ENCODE measurements around the gene TUBA8.
"Not testable (repeated sequence)": the region's sequence is repeated elsewhere in the genome, so short reads cannot be mapped to it uniquely, and the experiment has no call there.

The TUBA8 gene

DNA sequence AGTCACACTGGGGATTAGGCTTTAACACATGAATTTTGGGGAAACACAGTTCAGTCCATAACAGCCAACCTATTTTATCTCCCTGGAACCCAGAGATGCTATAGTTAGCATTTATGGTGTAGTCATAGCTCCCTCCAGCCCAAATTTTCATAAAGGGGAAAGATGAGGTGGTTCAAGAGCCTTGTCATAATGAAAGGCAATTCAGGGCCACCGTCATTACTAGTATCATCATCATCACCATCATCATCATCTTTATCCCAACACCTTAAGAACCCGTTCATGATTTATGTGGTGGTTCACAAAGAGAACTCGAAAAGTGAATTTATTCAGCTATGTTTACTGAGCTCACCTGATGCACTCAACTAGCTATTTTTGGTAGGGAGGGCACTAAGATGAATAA is 2.4 kb upstream of the TUBA8 start:
- DNase-seq = no peak

DNA sequence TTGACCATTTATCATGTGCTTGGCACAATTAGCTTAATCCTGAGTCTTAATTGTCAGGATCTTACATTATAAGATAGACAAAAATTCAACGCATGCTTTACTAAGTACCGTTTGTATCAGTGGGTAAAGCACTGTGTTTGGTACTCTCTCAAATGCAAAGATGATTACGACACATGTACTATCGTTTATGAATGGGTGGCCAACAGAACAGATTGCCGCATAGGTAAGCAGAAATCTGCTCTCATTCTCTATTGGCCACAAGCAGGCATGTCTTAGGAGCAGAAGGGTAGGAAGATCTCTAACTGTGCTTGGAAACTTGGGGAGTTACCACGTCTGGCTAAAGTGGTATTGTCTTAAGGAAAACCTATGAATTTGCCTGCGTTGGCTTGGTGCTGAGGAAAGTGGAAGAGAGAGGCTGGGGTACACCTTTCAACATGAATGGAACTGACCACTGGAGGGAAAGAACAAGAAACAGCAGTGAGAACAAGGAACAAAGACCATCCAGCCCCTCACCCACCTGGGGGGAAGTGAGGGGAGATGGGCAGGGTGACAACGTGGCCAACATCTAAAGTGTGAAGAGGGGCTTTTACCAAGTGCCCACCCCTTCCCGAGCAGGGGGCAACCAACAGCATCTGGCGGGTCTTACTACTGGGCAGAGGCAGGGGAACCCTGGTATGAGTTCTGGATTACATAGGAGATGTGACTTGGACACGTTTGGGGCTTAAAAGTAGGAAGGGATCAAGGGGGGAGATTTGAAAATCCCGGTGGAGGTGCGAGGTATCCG is 1.0 kb upstream of the TUBA8 start:
- no peak for DNase-seq

DNA sequence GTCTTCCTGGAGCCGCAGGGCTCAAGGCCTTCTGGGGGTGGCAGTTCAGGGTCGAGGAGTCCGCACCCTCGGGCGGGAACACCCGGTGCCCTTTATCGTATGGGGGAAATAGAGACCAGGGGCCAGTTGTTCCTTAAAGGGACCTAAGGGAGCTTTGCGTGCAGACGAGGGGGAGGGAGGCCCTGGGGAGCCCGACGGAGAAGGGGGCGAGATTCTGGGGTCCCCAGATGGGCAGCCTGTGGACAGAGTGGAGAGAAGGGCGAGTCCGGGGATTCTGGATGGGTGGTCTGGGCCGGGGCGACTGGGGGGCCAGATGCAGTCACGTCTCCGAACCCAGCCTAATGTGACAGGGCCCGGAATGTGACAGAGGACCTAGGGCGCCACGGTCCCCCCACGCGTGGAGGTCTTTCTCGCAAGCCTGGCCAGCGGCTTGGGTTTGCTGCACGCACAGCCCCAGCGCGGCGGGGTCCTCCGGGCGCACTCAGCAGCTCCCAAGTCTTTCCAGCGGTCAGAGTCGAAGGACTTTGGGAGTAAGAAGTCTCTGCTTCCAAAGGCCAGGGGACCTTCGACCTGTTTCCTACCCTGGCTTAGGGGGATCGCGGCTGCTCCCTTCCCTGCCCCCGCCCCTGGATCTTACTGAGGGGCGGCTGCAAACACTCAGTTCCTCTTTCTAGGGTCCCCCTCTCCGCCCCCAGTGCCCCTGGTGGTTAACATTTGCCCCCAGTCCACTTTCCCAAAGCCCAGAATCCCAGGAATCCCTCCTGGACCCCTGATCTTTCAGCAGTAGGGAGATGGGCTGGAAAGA is 547 bp downstream of the TUBA8 start:
- DNase-seq = no peak

DNA sequence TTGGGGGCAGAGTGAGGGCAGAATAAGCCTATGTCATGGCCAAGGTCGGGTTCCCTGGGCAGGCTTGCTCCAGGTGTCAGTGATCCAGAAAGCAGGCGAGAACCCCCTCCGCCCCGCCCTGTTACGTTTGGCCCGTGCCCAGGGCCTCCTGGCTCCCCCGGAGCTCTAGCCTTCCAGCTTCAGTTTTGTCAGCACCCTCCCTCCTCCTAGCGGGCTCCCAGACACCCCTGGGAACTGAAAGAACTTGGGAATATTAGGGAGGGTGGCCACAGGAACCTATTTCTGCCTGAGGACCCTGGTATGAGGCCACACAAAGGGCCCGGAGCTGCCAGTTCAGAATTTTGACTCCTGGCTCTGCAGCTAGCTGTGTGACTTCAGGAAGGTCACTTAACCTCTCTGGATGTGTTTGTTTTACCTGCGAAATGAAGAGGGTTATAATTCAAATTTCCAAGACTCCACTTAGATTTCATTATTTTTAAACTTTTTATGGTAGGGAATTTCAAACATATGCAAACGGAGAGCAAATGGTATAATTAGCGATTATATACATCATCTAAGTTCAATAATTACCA is 1.2 kb downstream of the TUBA8 start:
- DNase-seq = no peak

DNA sequence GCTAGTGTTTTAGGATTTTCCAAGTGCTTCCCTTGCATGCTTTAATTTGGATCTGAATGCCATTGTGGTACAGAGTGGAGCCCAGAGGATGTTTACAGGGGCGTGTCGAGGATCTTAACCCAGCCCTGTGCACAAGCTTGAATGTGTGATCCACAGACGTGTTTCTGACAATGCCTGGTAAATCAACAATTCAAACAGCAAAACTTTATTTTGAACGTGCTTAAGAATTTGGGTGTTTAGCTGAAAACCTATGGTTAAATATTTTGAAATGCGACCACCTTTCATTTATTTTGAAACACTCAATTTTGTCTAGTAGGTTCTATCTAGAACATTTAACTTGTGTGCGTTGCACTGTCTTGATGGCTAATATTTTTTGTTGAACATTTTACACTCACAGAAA is 1.8 kb downstream of the TUBA8 start:
- DNase-seq = no peak

DNA sequence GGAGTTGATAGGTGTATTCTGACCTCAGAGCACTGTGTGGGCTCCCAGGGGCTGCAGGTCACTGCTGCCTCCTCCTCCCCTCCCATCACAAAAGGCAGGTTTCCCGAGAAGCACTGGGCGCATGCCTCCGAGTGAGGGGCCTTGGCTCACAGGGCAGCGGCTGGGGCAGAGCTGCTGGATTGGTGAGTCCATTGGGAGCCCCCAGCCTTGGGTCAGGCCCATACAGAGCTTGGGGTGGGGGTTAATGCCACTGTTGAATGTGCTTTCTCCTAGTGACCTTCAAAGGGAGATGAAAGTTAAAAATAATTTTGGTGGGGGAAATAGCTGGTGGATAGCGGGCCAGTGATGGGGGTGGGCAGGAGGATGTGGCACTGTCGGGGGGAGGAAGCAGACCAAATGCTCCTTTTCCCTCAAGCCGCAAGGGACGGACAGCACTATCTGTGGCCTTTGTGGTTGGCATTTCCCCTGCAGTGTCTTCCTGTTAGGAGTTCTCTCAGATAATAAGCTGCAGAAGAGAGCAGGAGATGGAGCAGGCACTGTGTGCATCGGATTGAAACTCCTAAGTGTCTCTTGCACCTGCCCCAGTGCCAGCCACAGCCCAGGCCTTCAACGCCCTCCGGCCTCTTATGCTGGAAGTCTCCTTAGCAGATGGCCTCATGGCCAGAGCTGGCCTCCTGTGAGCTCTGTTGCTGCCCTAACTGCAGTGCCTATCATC is 3.2 kb downstream of the TUBA8 start:
- no peak for DNase-seq

DNA sequence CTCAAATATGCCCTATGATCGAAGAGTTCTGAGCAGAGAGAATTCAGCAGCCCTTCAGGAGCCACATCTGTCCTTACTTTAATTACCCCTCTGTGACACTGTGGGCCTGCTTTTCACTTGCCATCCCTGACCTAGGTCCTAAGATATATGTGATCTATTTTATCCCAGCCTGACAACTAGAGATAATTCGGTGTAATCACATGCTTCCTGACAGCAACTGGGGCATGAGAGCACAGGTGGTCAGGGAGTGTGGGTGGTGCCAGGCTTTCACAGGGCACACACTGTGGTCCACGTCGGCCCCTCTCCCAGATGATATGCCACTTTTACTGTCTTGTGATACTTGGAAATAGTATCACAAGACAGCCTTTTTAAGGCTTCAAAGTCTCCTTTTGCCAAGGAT is 3.9 kb downstream of the TUBA8 start:
- DNase-seq = no peak

DNA sequence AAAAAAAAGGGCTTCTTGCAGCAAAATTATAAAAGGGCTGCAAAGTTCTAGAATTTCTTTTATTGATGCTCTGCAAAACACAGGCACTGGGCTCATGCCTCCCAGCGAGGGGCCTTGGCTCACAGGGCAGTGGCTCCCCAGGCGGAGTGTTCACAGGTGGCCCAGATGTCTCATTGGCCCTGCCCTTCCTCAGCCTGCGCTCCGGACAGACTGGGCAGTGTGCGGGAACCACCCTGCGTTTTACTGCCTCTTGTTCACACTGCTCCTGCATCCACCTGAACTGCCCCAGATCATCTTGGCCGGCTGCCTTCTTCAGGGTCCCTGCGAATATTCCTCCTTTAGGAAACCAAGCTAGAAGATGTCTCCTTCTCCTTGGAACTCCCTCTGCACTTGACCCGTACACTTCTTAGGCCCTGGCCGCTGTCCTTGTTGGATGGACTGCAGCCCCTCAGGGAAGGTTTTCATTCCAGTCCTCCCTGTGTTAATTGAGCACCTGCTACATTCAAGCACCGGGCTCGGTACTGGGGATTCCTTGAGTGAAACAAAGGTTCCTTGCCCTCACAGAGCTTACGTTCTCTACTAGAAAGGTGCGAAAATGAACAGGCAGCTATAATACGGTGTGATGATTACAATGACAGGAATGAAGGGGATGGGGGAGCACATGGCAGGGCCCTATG is 4.5 kb downstream of the TUBA8 start:
- no peak for DNase-seq

DNA sequence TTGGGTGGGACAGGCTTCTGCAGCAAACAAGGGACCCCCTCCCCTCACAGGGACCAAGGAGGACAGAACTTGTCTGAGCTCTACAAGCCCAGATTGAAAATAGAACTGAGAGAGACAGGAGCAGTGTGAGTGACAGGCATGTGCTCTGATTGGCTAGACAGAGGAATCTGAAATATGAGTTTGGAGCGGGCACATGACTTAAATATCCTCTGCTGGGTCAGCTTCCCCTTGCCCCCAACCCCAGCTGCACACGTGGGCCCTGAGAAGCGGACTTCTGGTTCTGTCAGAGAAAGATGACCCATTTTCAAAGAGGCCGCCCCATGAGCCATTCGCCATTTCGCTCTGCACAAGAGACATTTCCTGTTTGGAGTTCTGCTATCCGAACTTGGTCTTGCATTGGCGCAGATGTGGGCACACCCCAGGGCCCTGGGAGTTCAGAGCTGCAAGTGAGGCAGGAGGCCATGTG is 5.3 kb downstream of the TUBA8 start:
- DNase-seq = no peak

DNA sequence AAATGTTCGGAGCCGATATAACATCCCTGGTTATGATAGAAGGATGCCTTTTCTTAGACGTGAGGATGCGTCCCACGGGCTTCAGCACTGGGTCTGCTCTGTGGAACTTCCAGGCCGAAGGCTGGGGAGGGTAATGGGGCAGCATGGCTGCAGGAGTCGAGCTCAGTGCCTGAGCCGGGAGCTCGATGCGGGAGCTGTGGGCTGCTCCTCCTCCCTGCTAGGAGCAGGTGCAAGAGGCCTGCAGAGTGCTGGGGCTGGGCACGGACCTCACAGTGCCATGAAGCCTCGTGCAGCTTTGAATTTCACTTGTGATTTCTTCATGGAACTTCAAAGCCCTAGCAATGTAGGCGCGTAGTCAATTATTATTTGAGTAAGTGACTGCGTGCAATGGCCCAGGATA is 6.0 kb downstream of the TUBA8 start:
- no peak for DNase-seq

DNA sequence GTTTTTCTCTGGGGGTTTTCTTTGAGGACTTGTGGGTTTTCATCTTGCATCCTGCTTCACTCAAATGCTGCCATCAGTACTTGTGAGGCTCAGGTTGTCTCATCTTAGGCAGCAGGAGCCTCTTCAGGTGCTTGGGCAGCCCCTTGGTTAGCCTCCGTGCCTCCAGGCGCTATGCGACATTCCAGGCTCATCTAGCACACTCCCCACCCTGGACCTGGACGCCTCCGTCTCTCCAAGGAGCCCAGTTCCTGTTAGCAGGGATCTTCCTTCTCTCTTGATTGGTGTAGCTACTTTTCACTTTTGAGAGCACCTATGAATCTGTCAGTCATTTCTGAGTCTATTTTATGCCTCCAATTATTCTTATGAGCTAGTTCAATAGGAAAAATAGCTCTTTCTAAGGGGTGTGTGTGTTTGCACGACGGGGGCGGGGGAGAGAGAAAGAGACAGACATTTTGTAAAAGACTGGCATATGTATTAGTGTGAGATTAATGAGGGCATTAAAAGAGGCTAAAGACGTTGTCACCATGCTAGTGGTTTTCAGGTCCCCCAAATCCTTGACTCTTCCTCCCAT is 7.8 kb downstream of the TUBA8 start:
- DNase-seq = no peak

DNA sequence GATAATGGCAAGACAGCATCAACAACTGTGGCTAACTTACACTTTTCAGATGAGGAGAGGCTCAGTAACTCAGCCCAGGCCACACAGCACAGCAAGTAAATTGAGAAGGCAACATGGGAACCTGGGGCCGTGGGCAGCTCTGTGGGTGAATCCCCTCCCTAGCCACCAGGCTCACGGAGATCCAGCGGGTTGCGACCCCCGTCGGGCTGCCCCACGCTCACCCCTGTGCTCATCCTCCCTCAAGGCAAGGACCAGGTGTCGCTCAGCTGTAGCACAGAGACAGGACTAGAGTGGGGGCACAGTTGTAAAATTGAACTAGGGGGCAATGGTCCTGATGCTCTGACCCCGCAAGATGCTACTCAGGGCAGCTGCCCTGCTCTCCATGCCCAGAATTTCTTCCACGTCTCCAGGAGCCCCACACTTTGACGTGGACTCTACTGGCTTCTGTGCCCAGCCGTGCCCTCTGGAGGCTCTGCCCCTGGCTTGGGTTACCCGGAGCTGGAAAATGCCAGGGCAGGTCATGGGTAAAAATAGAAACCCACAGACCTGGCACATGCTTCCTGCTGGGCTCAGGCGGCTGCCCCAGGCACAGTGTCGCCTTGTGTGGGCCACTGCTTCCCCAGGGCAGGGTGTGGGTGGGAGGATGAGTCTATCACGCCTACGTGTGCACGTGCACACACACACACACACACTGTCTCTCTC is 9.0 kb downstream of the TUBA8 start:
- no peak for DNase-seq

DNA sequence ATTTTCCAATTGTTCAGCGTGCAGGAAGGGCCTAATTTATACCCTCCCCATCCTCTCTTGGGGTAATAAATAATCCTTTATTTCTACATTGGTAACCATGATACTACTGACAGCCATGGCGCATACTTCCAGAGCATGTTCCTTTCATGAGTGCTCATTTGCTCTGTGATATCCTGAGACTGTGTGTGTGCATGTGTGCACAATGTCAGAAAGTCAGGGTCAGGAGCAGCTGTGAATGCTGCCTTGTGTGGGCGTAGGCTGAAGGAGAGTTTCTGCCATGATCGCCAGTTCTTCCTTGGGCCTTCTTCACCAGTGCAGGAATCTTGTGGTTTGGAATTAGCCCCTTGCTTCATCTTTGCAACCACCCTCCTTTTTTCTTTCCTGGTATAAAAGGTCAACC is 10.2 kb downstream of the TUBA8 start:
- no peak for DNase-seq

DNA sequence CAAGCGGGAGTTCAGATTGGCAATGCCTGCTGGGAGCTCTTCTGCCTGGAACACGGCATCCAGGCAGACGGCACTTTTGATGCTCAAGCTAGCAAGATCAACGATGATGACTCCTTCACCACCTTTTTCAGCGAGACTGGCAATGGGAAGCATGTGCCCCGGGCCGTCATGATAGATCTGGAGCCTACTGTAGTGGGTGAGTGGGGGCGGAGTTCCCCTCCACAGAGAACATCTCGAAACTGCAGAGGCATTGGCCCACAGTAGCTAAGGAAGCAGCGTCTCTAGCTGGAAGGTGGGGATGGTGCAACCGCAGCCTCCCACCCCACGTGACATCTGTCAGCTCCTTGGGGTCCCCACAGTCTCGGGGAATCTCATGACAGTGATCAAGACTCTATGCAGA is 10.9 kb downstream of the TUBA8 start:
- DNase-seq = no peak

DNA sequence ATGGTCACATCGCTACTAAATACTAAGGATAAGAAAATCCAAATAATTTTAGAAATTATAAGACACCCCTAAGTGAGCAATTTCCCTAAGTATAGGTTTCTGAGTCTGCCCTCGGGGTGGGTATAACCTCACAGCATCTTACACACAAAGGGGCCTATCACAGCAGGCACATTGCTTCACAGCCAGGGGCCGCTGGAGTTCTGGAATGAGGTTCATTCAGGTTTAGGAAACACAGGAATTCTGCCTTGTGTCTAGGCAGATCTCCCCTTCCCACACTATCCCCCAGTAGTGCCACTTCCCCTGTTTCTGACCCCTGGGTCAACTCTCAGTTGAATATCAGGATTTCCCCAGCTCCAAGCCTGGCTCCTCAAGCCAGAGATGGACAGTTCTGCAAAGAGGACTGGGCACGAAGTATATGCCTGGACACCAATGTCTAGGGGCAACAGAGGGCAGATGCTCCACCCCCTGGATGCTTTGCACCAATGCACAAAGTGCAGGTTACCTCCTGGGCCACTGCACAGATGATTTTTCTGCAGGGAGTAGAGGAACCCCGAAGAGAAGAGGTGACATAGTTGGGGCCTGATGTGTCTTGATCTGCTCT is 11.4 kb downstream of the TUBA8 start:
- DNase-seq = no peak

DNA sequence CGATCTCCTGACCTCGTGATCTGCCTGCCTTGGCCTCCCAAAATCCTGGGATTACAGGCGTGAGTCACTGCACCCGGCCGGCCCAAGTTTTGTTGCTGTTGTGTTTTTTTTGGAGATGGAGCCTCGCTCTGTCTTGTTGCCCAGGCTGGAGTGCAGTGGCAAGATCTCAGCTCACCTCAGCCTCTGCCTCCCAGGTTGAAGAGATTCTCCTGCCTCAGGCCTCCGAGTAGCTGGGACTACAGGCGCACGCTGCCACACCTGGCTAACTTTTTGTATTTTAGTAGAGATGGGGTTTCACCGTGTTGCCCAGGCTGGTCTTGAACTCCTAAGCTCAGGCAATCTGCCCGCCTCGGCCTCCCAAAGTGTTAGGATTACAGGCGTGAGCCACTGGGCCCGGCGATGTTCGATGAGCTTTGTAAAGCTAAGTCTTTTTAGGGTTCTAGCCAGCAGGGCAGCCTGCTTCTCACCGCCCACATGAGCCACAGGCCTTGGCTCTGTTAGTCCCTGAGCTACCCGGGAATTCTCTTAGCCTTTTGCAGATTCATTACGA is 12.9 kb downstream of the TUBA8 start:
- DNase-seq = not testable (repeated sequence)

DNA sequence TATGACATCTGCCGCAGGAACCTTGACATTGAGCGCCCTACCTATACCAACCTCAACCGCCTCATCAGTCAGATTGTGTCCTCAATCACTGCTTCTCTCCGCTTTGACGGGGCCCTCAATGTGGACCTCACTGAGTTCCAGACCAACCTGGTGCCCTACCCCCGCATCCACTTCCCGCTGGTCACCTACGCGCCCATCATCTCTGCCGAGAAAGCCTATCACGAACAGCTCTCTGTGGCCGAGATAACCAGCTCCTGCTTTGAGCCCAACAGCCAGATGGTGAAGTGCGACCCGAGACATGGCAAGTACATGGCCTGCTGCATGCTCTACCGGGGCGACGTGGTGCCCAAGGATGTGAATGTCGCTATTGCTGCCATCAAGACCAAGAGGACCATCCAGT is 16.0 kb downstream of the TUBA8 start:
- DNase-seq = no peak

DNA sequence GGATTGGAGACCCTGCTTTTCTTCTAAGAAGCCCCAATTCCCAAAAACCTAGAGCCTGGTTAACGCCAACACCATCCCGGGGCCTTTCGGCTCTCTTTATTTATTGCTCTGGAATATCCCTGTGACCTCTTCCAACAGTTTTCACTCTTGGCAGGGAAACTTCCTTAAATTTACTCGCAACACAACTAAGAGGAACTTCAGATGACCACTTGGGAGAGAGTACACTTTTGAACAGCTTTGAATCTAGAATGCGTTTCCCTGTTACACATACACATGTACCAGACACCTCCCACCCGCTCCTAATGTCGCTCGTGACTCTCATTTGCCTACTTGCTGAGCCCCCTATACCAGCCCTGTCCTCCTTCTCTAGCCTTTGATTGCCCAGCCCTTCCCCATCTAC is 19.4 kb downstream of the TUBA8 start:
- no peak for DNase-seq

DNA sequence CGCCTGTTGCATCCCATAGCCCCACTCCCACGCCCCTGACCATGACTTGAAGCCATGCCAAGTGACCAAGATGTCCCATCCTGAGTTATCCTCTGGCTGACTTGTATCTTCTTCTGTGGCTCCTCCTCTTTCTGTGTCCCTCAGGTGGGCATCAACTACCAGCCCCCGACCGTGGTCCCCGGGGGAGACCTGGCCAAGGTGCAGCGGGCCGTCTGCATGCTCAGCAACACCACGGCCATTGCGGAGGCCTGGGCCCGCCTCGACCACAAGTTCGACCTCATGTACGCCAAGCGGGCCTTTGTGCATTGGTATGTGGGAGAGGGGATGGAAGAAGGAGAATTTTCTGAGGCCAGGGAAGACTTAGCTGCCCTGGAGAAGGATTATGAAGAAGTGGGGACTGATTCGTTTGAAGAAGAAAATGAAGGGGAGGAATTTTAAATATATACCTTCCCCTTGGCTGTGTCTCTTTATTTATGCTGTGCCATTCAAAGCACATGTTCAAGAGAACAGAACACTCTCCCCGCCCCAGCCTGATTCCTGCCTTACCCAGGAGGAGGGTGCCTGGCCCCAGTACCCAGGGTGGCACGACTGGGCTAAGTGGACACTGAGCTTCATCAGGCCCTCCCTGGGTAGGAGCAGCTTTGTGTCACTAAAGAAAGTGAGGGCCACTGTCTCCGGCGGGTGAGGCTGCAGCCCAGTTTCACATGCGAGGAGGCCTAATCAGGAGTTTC is 20.3 kb downstream of the TUBA8 start:
- DNase-seq = no peak

DNA sequence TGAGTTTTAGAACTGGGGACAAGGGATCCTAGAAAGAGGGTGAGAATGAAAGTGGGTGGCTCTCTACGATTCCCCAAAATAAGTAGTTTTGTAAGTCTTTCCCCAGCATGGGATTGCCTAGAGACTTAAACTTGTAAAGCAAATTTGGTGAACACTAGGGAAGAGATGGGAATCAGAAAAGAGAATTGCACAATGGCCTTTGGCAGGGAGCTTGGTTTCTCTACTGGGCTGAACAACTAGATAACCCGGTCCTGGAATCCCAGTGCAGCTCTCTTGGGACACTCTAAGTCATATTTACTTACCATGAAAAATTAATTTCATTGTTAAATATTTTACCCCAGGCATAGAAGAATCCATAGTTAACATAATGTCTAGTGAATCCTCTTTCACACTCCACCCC is 22.8 kb downstream of the TUBA8 start:
- no peak for DNase-seq
